Epithelial cell of esophagus (primary cell): ENCODE measurements around the gene COPS4.
A peak's percentile ranks its signal among the peaks of the same experiment; 100 is the strongest.

Experiments used
- DNase-seq: peaks from one replicate; pipeline ENCODE4 v3.0.0; 2010; ENCODE audit warnings: low read depth
- H3K4me3 ChIP-seq: 2 replicates; pipeline ENCODE4 v1.5.1; 2011; ENCODE audit warnings: mild to moderate bottlenecking, low read length, control low read depth
- TF ChIP-seq, protein P1 (sequence below): IDR thresholded peaks from 2 replicates; pipeline ENCODE4 v1.5.1; 2011; ENCODE audit warnings: low read depth, mild to moderate bottlenecking, low read length, control low read depth, inconsistent platforms; ENCODE audit not compliant: insufficient read depth; ENCODE audit errors: missing control alignments

COPS4 gene

DNA sequence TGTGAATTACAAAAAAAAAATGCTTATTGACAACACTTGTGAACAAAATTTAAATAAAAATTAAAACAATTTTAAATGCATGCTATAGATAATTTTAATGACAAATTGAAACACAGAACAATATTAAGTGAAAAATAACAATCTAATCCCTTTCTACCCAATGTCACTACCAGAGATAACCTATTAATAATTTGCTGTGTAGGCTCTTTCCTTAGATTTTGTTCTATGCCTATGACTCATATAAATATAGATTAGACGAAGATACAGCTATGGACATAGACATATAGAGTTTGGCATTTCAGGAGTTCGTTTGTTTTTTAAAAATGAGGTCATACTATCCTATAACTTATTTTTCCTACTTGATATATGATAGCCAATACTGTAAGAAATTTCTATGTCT is 61.4 kb downstream of the COPS4 start:
- H3K4me3 ChIP-seq = no peak overlapping the region
- no peak for DNase-seq
- TF ChIP-seq, protein P1, sequence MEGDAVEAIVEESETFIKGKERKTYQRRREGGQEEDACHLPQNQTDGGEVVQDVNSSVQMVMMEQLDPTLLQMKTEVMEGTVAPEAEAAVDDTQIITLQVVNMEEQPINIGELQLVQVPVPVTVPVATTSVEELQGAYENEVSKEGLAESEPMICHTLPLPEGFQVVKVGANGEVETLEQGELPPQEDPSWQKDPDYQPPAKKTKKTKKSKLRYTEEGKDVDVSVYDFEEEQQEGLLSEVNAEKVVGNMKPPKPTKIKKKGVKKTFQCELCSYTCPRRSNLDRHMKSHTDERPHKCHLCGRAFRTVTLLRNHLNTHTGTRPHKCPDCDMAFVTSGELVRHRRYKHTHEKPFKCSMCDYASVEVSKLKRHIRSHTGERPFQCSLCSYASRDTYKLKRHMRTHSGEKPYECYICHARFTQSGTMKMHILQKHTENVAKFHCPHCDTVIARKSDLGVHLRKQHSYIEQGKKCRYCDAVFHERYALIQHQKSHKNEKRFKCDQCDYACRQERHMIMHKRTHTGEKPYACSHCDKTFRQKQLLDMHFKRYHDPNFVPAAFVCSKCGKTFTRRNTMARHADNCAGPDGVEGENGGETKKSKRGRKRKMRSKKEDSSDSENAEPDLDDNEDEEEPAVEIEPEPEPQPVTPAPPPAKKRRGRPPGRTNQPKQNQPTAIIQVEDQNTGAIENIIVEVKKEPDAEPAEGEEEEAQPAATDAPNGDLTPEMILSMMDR = no peak

DNA sequence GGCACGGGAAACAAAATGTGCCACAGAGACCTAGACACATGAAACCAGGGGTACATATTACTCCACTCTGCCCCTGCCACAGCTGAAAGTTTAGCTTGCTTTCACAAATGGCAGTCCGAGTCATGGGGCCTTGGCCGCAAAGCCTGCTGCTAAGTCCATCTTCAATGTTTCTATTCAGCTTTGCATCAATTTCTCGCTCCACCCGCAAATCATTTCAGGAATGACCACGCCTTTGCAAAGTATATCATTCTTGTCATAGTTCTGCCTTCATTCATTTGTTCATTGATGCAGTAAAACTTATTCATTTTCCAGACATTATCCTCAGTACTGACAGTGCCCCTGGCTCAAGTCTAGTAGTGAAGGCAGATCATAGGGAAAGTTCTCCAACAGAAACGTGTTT is 70.0 kb downstream of the COPS4 start:
- DNase-seq = no peak
- no peak overlapping the region for H3K4me3 ChIP-seq
- TF ChIP-seq, protein P1 = no peak

DNA sequence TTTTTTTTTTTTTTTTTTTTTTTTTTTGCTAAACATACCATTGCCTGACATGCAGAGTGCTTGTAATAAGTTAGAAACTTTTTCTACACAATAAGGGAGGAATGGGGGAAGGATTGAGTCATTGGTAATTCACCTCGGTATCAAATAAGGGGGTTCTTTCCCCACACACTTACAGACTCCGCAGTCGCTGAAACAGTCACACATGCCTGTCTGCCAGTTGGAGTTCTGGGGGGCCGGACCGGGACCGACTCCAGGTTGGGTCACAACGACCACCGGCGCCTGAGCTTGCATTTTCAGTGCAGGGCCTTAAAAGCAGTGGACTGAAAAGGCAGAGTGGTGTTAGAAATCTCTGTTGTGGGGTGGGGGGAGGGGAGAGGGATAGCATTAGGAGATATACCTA is 72.6 kb downstream of the COPS4 start:
- DNase-seq = no peak
- H3K4me3 ChIP-seq = no peak overlapping the region

DNA sequence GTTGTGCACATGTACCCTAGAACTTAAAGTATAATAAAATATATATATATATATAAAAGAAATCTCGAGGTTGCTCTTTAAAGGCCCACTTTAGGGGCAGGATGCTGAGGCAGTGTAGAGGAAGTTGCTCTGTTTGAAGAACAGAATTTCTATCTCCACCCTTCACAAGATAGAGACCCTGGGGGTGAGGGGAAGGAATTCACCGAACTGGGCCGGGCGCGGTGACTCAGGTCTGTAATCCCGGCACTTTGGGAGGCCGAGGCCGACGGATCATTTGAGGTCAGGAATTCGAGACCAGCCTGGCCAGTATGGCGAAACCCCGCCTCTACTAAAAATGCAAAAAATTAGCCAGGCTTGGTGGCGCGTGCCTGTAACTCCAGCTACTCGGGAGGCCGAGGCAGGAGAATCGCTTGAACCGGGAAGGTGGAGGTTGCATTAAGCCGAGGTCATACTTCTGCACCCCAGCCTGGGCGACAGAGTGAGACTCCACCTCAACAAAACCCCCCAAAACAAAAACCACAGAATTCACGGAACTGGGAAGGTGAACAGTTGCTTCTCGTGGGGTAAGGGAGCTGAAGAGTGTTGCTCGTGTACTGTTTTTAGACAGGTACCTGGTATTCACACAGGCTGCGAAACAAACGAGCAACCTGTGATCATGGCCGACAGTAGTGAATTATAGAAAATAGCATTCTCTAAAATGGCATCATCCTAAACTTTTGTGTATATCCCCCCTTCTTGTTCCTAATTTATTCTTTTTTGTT is 73.3 kb downstream of the COPS4 start:
- TF ChIP-seq, protein P1 = no peak
- DNase-seq = no peak
- no peak overlapping the region for H3K4me3 ChIP-seq

More for the DNA sequence above, 72.6 kb downstream of the COPS4 start:
- TF ChIP-seq, protein P1 = no peak

DNA sequence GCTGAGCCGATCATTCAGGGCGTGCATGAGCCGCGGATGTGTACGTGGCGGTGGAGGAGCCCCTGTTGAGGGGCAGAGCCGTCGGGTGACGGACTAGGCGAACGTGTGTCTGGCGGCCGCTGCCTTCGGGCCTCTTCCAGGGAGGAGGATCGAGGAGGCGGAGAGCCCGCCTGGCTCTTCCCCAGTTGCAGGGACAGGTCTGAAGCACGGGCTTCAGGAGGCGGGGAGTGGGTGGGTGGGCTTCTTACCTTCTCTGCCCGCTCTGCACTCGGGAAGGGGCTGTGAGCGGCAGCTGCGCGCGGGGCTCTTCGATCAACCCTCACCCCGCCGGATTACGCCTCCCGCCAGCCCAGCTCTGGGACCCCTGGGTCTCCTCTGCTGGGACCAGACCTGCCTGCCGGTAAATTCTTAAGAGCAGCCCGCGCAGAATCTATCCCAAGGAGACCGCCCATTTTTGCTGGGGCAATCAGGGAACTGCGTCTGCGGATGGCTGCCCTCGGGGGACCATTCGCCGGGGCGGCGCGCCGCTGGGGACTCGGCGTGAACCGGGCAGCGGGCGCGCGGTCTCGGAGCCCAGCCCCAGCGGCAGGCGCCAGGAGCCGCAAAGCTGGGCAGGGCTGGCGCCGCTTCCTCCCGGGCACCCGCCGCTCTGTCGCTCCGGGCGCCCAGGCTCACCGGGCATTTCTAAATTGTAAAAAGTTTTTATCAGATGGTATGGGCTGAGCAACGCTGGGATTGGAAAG is 74.7 kb downstream of the COPS4 start:
- peak; percentile 54 for DNase-seq
- TF ChIP-seq, protein P1 = no peak
- peak overlapping the region; percentile 52 for H3K4me3 ChIP-seq

DNA sequence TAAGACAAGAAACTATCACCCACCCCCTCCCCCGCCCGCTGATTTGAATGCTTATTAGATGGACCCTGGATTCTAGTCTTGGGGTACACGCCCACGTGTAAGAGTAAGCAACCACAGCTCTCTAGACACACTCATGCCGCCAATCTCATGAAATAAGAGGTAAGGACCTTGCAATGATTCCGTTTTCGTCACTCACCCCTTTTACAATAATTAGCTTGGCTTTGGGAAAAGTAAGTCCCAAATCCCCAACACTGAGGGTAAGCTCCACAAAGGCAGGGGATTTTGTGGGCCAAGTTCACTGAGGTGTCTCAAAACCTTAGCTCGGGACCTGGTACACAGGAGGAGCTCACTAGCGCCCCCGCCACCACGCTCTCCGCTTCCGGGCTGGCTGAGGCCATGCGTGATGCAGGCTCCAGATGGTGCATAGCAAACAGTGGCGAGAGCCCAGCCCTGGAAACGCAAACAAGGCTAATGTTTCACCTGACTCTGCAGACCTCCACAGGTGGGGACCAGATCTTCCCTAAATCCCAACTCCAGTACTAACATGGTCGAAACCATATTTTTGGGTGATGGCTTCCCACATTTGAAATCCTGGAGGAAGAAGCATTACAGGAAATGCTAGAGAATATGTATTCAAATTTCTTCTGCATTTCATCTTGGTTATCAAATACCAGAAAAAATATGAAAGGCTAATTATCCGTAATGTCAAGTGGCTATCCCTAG is 75.4 kb downstream of the COPS4 start:
- TF ChIP-seq, protein P1 = peak; percentile 76
- peak overlapping the region; percentile 52 for H3K4me3 ChIP-seq
- DNase-seq = peak; percentile 86
